IMR-90 (cell line): Measurements from ENCODE around the gene TSACC. TPM values are rescaled to one million over a fixed set of nuclear protein-coding genes. Genes with fewer than 3 reads are reported as not detected.

Experiments
- ATAC-seq: fragments of 200-7000 bp; cut with Tn5 transposase; 2 replicates; pipeline ENCODE4 v1.9.1; 2020; ENCODE audit warnings: low read depth, mild to moderate bottlenecking, moderate library complexity
- BruUV-seq: library from RNA; stranded (reverse); fragments of 400-500 nt; replicated peaks from 2 replicates; lab custom pipeline; 2021; lab: Mats Ljungman, UMichigan
- CTCF ChIA-PET: fragments of 300-600 bp; formaldehyde crosslinking; extraction: SDS; loops from one replicate; lab custom pipeline; 2021; ENCODE audit warnings: antibody characterized with exemption; lab: Yijun Ruan, JAX
- POLR2A ChIA-PET: fragments of 300-600 bp; sonication (Branson Sonifier 250); formaldehyde crosslinking; loops from one replicate; lab custom pipeline; 2022; ENCODE audit warnings: antibody characterized with exemption; ENCODE audit not compliant: unreplicated experiment; lab: Charles Lee
- DNase-seq: peaks from one replicate; pipeline ENCODE4 v3.0.0; 2013
- H2AFZ ChIP-seq: replicated peaks from 2 replicates; pipeline ENCODE3; 2013; ENCODE audit warnings: low read length, mild to moderate bottlenecking; ENCODE audit not compliant: poor library complexity
- H2AK5ac ChIP-seq: 2 replicates; pipeline ENCODE4 v1.6.1; 2013; ENCODE audit warnings: low read depth, low read length, inconsistent platforms
- H2AK9ac ChIP-seq: replicated peaks from 2 replicates; pipeline ENCODE3; 2013; ENCODE audit warnings: mild to moderate bottlenecking, low read depth, low read length, moderate library complexity; ENCODE audit not compliant: poor library complexity
- H2BK120ac ChIP-seq: 2 replicates; pipeline ENCODE4 v1.6.1; 2013; ENCODE audit warnings: low read depth, low read length, inconsistent platforms
- H2BK15ac ChIP-seq: 3 replicates; pipeline ENCODE4 v1.6.1; 2013; ENCODE audit warnings: low read depth, low read length, inconsistent platforms
- H2BK20ac ChIP-seq: 2 replicates; pipeline ENCODE4 v1.6.1; 2013; ENCODE audit warnings: low read depth, mild to moderate bottlenecking, inconsistent platforms, low read length, moderate library complexity
- H2BK5ac ChIP-seq: 2 replicates; pipeline ENCODE4 v1.6.1; 2013; ENCODE audit warnings: mild to moderate bottlenecking, low read depth, low read length, inconsistent platforms; ENCODE audit not compliant: poor library complexity, severe bottlenecking
- H3K14ac ChIP-seq: replicated peaks from 2 replicates; pipeline ENCODE4 v1.6.1; 2013; ENCODE audit warnings: low read depth, low read length, inconsistent platforms
- H3K18ac ChIP-seq: 2 replicates; pipeline ENCODE4 v1.6.1; 2013; ENCODE audit warnings: low read depth, low read length, control low read depth
- H3K23ac ChIP-seq: 2 replicates; pipeline ENCODE4 v1.6.1; 2013; ENCODE audit warnings: low read depth, low read length, inconsistent platforms
- H3K27ac ChIP-seq: 2 replicates; pipeline ENCODE4 v1.5.1; 2013; ENCODE audit warnings: mild to moderate bottlenecking, control low read depth, low read length; ENCODE audit not compliant: insufficient read depth
- H3K27me3 ChIP-seq: 2 replicates; pipeline ENCODE4 v1.6.1; 2013; ENCODE audit warnings: low read length; ENCODE audit not compliant: control insufficient read depth, insufficient read depth
- H3K36me3 ChIP-seq: 2 replicates; pipeline ENCODE4 v1.6.1; 2013; ENCODE audit warnings: low read length, mixed read lengths; ENCODE audit not compliant: control insufficient read depth, insufficient read depth
- H3K4ac ChIP-seq: 2 replicates; pipeline ENCODE4 v1.6.1; 2013; ENCODE audit warnings: low read depth, low read length, inconsistent platforms
- H3K4me1 ChIP-seq: 2 replicates; pipeline ENCODE4 v1.6.1; 2013; ENCODE audit warnings: low read length, mixed read lengths; ENCODE audit not compliant: control insufficient read depth, insufficient read depth
- H3K4me2 ChIP-seq: 2 replicates; pipeline ENCODE4 v1.6.1; 2013; ENCODE audit warnings: low read depth, mild to moderate bottlenecking, control low read depth, low read length, moderate library complexity
- H3K4me3 ChIP-seq: 2 replicates; pipeline ENCODE4 v1.5.1; 2013; ENCODE audit warnings: low read depth, mild to moderate bottlenecking, control low read depth, low read length, moderate library complexity; ENCODE audit not compliant: insufficient read depth
- H3K56ac ChIP-seq: 2 replicates; pipeline ENCODE4 v1.6.1; 2013; ENCODE audit warnings: low read length, inconsistent platforms; ENCODE audit not compliant: insufficient read depth; ENCODE audit errors: extremely low read depth
- H3K79me1 ChIP-seq, 2 experiments: 2 replicates each; pipeline ENCODE4 v1.6.1; 2013; ENCODE audit warnings: low read length in 2 of 2, inconsistent platforms in 1 of 2, low read depth in 1 of 2
- H3K9ac ChIP-seq: 2 replicates; pipeline ENCODE4 v1.6.1; 2013; ENCODE audit warnings: low read depth, low read length, control low read depth
- H3K9me1 ChIP-seq: 2 replicates; pipeline ENCODE4 v1.6.1; 2013; ENCODE audit warnings: low read length, inconsistent platforms; ENCODE audit not compliant: insufficient read depth
- H3K9me3 ChIP-seq: 2 replicates; pipeline ENCODE4 v1.6.1; 2013; ENCODE audit warnings: low read length; ENCODE audit not compliant: control insufficient read depth, insufficient read depth
- H4K20me1 ChIP-seq: 2 replicates; pipeline ENCODE4 v1.6.1; 2013; ENCODE audit warnings: low read length, inconsistent platforms; ENCODE audit not compliant: insufficient read depth
- H4K5ac ChIP-seq: 2 replicates; pipeline ENCODE4 v1.6.1; 2013; ENCODE audit warnings: mild to moderate bottlenecking, low read depth, low read length, control low read depth
- H4K8ac ChIP-seq, 2 experiments: 2 replicates each; pipeline ENCODE4 v1.6.1; 2013; ENCODE audit warnings: low read depth in 2 of 2, low read length in 2 of 2, control low read depth in 1 of 2, inconsistent platforms in 1 of 2
- H4K91ac ChIP-seq: 2 replicates; pipeline ENCODE4 v1.6.1; 2013; ENCODE audit warnings: low read depth, low read length, inconsistent platforms; ENCODE audit not compliant: insufficient read depth
- BHLHE40 ChIP-seq: fragments of 150-350 bp; IDR thresholded peaks from 2 replicates; pipeline ENCODE4 v1.6.1; 2016; ENCODE audit warnings: mild to moderate bottlenecking, low read depth, low read length
- CTCF ChIP-seq: conservative IDR thresholded peaks from 2 replicates; pipeline ENCODE4 v1.5.1; 2012; ENCODE audit warnings: mild to moderate bottlenecking, low read depth, low read length, improper control_type of control experiment
- ELK1 ChIP-seq: fragments of 150-350 bp; IDR thresholded peaks from 2 replicates; pipeline ENCODE4 v1.6.1; 2016; ENCODE audit warnings: low read depth, mild to moderate bottlenecking, low read length, moderate library complexity, borderline replicate concordance
- FOS ChIP-seq: fragments of 150-350 bp; IDR thresholded peaks from 2 replicates; pipeline ENCODE4 v1.6.1; 2016; ENCODE audit warnings: low read depth, low read length
- MAFK ChIP-seq: IDR thresholded peaks from 2 replicates; pipeline ENCODE4 v1.6.1; 2012; ENCODE audit warnings: low read depth, low read length, improper control_type of control experiment
- MXI1 ChIP-seq: IDR thresholded peaks from 2 replicates; pipeline ENCODE4 v1.6.1; 2012; ENCODE audit warnings: low read depth, mild to moderate bottlenecking, low read length, moderate library complexity, borderline replicate concordance
- NFE2L2 ChIP-seq: fragments of 150-350 bp; IDR thresholded peaks from 2 replicates; pipeline ENCODE4 v1.6.1; 2016; ENCODE audit warnings: low read depth, mild to moderate bottlenecking, low read length
- POLR2A ChIP-seq: IDR thresholded peaks from 2 replicates; pipeline ENCODE4 v1.6.1; 2012; ENCODE audit warnings: mild to moderate bottlenecking, low read depth, low read length
- RAD21 ChIP-seq: IDR thresholded peaks from 2 replicates; pipeline ENCODE4 v1.6.1; 2012; ENCODE audit warnings: low read length, improper control_type of control experiment
- RCOR1 ChIP-seq: IDR thresholded peaks from 2 replicates; pipeline ENCODE4 v1.6.1; 2012; ENCODE audit warnings: mild to moderate bottlenecking, low read length, improper control_type of control experiment; ENCODE audit not compliant: insufficient replicate concordance
- USF2 ChIP-seq: fragments of 150-350 bp; IDR thresholded peaks from 2 replicates; pipeline ENCODE4 v1.6.1; 2017; ENCODE audit warnings: mild to moderate bottlenecking, antibody characterized with exemption, low read length, low read depth
- WGBS, 2 experiments: methylation state at CpG; one replicate each; pipeline versions ENCODE4 v1.1.5 to v1.1.7; 2013; ENCODE audit warnings: missing lambda C conversion rate in 2 of 2; ENCODE audit not compliant: insufficient read length in 1 of 2; ENCODE audit errors: extremely low coverage in 2 of 2; 5-methylcytosine and 5-hydroxymethylcytosine counted together
- dilution Hi-C: fragments of 300-500 bp; cut with HindIII; formaldehyde crosslinking; loops from one replicate; pipeline ENCODE4 v1.14.3; 2018; ENCODE audit warnings: low sequenced_read_pairs; ENCODE audit not compliant: unreplicated experiment
- in situ Hi-C: fragments of 300-500 bp; cut with MboI; formaldehyde crosslinking; loops from 3 replicates; pipeline ENCODE4 v1.14.3; 2019; ENCODE audit warnings: low sequenced_read_pairs, inconsistent platforms, mixed read lengths
- intact Hi-C: fragments of 100-400 bp; cut with micrococcal nuclease; formaldehyde crosslinking; loops from 2 replicates; pipeline ENCODE4 v1.10.0; 2022
- polyA plus RNA-seq, 3 experiments: library from polyadenylated mRNA; depleted of rRNA; stranded (reverse); fragments of >200 nt; gene quantifications; 2 replicates each; pipeline ENCODE4 v1.2.3, GENCODE V29; 2012; ENCODE audit warnings: low replicate concordance in 1 of 3
- total RNA-seq: library from RNA; depleted of rRNA; stranded (reverse); fragments of >200 nt; gene quantifications from 2 replicates; pipeline ENCODE4 v1.2.3, GENCODE V29; 2012

TSACC gene
- total and polyA plus RNA-seq, 2 of the 4 experiments (the other 2 are of a cell fraction), result 0.75 TPM; not detected in 1

- Histone ChIP-seq H3K4me1 (no peaks in the 10 kb centered on the region; the same call in 1 of the 2 replicates), H3K4ac (peak overlapping the region; percentile 96), H3K23ac (peak overlapping the region; percentile 96), H2BK120ac (peak overlapping the region; percentile 22; the same call in 1 of the 2 replicates), H3K4me2 (peak overlapping the region; percentile 94), H4K91ac (peak overlapping the region; percentile 83), H3K27ac (peak overlapping the region; percentile 72), H3K18ac (no peak overlapping the region), H3K36me3 (peaks cover 21% of the 10 kb centered on the region), H2BK15ac (no peak overlapping the region), H2BK20ac (no peak overlapping the region), H4K5ac (no peak overlapping the region), H3K56ac (peak overlapping the region; percentile 73), H3K4me3 (peak overlapping the region; percentile 59), H3K9me3 (no peaks in the 10 kb centered on the region), H2AK9ac (peak overlapping the region; percentile 98), H2BK5ac (peak overlapping the region; percentile 53), H3K27me3 (no peaks in the 10 kb centered on the region), H2AK5ac (peak overlapping the region; percentile 78; the same call in 1 of the 2 replicates), H3K79me1 (peaks cover 9 to 47% of the 10 kb centered on the region in 2 experiments; a peak in 3 of 4 replicates), H4K20me1 (peaks cover 13% of the 10 kb centered on the region), H3K14ac (peak overlapping the region; percentile 96), H4K8ac (peak overlapping the region; percentile 44 to 91), H3K9ac (peak overlapping the region; percentile 80), H2AFZ (peak overlapping the region; percentile 96), H3K9me1 (no peaks in the 10 kb centered on the region; the same call in 1 of the 2 replicates)
- peak; percentile 4 for DNase-seq
- TF ChIP-seq MAFK (no peak), NFE2L2 (no peak), POLR2A (no peak), FOS (no peak), RAD21 (no peak), USF2 (no peak), ELK1 (no peak), RCOR1 (no peak), MXI1 (no peak), CTCF (no peak), BHLHE40 (no peak)
- dilution Hi-C loops, result no loop called here
- in situ Hi-C loops, result no loop called here
- BruUV-seq, result no TSS peak
- WGBS, 2 experiments, result 74% methylated on average over 12 of the region's 34 CpGs; no CpG with 5 or more reads in 1 of the 2 experiments
- CTCF ChIA-PET, result interaction anchor here (0.8 kb wide), 1 partner anchor 12 kb away, joined by 3 read pairs; no protein-coding TSS in a partner anchor
- POLR2A ChIA-PET, result interaction anchor here (0.6 to 0.7 kb wide), 2 partner anchors 10 to 15 kb away, joined by 4 to 8 read pairs; no protein-coding TSS in a partner anchor
- ATAC-seq, result no peak
- intact Hi-C loops, result no loop called here
Measured at GRCh38 chr1:156337052-156337887, 1.1 kb upstream of the TSACC start.
